ENCODE results near the gene CLRN1.

DNA sequence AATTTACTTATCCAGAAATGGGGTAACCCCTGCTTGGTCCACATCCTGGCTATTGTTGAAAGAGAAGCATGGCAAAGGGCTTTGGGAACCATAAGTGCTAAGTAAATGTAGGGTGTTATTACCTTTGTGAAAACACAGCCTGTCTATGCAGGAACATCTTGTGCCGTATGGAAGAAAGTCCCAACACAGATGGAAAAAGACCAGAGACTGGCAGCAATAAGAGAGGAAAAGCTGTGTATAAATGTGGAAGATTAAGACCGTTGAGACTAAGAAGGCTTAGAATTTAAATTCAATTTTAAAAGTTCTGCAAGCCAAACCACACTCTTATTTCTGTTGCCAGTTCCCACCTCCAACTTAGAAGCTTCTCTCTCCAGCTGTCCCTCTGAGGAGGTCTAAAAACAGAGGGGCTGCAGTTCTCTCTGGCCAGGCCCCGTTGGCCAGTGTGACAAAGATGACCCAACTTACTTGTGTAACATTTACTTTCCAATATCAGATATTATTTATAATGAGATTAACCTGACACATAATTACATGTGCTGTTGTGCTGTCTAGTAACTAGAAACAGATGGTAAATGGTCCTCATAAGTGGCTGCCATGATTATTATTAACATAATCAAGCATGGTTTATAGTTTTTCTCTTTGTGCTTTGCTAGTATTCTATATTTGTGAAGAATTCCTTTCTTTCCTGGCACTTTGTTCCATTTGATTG, 74.3 kb downstream of the CLRN1 start:
- TF ChIP-seq, protein P1, sequence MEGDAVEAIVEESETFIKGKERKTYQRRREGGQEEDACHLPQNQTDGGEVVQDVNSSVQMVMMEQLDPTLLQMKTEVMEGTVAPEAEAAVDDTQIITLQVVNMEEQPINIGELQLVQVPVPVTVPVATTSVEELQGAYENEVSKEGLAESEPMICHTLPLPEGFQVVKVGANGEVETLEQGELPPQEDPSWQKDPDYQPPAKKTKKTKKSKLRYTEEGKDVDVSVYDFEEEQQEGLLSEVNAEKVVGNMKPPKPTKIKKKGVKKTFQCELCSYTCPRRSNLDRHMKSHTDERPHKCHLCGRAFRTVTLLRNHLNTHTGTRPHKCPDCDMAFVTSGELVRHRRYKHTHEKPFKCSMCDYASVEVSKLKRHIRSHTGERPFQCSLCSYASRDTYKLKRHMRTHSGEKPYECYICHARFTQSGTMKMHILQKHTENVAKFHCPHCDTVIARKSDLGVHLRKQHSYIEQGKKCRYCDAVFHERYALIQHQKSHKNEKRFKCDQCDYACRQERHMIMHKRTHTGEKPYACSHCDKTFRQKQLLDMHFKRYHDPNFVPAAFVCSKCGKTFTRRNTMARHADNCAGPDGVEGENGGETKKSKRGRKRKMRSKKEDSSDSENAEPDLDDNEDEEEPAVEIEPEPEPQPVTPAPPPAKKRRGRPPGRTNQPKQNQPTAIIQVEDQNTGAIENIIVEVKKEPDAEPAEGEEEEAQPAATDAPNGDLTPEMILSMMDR (IDR thresholded peaks at IDR 0.05): no peak
- no peak for TF ChIP-seq POLR2A (IDR thresholded peaks at IDR 0.05)
- no peak for TF ChIP-seq EP300 (IDR thresholded peaks at IDR 0.05)
